Stimulated activated CD4-positive, alpha-beta T cell treated with anti-CD3 and anti-CD28 coated beads, Interleukin-15, amount 100 ng/mL, for 24 hours (primary cell): Measurements from ENCODE around the gene DUSP3.
A peak's percentile ranks its signal among the peaks of the same experiment; 100 is the strongest.

Experiments used
- DNase-seq: peaks from one replicate; pipeline ENCODE4 v3.0.0-alpha.2; 2020

The DUSP3 gene

DNA sequence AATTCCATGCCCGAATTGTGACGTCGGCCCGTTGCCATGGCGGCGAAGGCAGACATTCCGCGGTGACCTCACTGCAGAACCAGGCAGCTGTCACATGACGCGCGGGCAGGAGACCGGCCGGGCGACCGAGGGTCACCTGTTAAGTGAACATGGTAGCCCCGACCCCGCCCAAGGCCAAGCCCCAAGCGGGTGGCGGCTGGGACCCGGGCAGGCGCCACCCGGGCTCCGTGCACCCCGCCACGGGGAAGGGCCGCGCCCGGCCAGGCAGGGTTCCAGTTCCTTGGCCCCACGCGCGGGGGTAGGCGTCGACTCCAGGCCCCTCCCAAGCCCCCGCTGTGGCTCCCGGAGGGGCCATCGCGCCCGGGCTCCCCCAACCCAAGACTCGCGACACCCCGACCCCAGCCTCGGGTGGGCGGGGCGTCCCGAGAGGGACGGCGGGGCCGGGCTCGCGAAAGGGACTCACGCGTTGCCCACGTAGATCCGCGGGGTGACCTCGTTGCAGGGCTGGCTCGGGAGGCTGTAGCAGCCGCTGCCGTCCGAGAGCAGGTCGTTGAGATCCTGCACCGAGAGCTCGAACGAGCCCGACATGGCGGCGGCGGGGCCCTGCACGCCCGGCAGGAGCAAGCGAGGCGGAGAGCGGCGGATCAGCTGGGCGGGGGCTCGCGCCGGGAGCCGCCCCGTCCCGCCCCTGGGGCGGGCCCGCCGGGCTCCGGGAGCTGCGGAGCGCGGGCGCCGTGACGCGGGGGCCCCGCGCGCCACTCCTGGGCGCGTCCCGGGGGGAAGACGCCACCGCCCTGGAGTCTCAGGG, at the start of gene DUSP3:
DUSP3 (minus strand) TSS at position 641 of the 808 bp plus-strand sequence; CDS start at position 588, 53 bp downstream.
- peak; percentile 81 for DNase-seq

GRCh38 chr17:43827596-43827995, 48.8 kb upstream of the DUSP3 start:
- DNase-seq: no peak

DNA sequence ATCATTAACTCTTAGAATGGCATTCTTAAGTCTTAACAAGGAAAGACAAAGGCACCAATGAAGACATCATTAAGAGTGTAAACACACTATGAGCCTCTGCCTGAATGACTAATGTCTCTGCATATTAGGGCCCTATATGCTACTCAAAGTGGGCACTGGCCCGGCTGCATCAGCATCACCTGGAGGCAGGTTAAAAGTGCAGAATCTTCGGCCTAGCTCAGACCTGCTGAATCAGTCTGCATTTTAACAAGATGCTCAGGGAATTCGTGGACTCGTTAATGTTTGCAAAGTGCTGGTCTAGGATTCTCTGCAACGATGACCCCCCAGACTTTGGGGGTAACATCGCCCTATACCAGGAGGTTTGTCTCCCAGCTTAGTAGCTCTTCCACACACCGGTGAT, 47.4 kb upstream of the DUSP3 start:
- no peak for DNase-seq

- no peak for DNase-seq
These were observed 46.8 kb upstream of the DUSP3 start for GRCh38 chr17:43825567-43825966.

GRCh38 chr17:43823350-43824084, 44.7 kb upstream of the DUSP3 start:
- no peak for DNase-seq

- no peak for DNase-seq
These were observed 43.9 kb upstream of the DUSP3 start for GRCh38 chr17:43822570-43823190.

DNA sequence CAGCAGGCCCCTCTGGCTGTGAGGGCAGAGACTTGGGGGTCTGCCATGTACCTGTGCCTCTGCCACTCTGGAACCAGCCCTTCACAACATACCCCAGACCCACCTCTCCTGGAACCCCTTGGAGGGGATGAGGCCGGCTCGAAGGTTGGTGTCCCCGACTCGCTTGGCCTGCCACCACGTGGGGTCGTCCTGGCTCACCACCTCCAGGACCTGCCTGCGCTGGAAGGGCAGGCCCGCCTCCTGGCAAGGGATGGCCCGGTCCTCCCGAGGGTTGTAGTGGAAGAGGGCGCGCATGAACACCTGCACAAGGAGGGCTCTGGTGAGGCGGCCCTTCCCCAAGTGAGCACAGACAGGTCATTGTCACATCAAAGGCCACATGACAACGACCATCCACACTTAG, 42.0 kb upstream of the DUSP3 start:
- DNase-seq: no peak

- no peak for DNase-seq
These were observed 40.2 kb upstream of the DUSP3 start for GRCh38 chr17:43818966-43819365.

DNA sequence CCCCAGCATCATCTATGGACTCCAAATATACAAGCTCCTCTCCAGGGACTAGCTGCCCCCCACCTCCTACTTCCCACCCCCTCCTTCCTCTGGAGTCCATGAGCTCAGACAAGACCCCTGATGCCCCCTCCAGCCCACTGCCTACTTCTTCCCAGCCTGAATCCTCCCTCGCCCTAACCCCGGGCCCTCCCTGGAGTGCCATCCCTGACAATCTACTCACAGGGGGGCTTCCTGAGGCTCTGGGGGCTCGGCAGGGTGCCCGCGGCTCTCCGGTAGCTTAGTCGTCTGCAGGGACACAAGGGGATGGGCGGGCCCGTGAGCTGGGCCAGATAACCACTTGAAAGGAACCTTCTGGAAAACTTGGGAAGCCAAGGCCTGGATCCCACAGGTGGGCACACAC, 39.0 kb upstream of the DUSP3 start:
- no peak for DNase-seq

DNA sequence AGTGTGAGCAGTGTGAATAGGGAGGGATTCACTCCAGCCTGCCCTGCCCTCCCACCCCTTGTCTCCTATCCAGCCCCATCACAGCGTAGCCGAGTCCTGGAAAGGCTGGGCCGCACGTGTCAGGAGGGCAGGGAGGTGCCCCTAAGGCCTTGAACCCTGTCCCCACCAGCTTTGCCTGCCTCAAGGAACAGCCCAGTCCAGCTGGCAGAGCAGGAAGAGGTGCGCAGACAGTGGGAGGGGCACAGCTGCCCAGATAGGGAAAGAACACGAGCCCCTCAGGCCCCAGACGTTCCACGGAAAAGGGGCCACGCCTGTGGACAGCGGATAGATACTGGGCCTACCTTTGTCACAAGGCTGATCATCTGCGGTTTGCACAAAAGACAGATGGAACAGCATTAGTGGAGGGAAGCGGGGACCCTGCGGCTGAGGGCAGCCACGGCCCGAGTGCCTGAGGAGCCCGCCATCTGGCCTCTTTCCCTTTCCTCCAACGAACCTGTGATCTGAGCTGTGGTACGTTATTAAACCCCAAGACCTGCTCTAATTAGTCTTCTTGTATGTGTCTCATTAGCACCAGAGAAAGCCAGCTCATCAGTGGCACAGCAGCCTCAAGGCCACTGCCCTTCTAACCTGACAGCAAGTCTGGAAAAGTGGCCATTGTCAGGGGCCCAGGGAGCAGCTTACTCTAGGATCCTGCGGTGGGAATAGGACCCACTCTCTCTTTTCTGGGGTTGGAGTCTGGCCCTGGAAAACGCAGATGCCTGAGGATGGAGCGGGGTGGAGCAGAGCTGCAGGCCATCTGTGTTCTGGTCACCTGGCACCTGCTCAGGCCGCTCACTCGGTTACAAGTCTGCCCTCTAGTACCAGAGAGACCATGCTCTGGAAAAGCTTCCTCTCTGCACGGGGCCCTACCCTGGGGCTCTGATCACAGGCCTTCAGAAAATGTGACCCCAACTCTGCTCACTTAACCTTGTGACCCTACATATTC, 37.9 kb upstream of the DUSP3 start:
- DNase-seq: no peak

DNA sequence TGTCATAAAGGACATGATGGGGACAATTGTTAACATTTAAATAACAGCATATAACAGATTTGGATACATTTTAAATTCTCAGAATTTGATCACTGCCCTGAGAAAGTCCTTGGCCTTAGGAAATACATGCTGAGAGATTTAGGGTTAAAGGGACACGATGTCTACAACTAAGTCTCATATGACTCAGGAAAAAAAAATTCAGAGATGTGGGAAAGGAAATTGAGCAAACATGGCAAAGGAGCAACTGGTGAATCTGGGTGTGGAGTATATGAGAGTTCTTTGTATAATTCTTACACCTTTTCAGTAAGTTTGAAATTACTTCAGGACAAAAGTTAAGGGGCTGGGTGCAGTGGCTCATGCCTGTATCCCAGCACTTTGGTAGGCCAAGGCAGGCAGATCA, 35.9 kb upstream of the DUSP3 start:
- no peak for DNase-seq

DNA sequence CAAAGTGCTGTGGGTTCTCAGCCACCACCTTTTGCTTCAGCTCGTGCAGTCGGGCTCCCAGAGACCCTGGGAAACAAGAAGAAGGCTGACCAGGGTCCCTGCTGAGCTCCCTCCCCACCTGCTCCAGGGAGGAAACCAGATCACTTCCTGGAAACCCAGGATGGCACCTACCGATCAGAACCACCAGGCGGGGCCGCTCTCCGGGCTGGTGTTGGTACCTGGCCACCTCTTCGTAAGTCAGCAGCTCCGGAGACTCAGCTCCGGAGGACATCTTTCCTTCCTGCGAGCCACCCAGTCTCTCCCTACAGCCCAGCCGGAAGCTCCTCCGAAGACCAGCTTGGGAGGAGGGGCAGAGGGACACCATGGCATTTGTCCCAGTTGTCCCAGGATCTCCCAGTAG, 35.2 kb upstream of the DUSP3 start:
- DNase-seq: no peak

GRCh38 chr17:43813386-43813785, 34.6 kb upstream of the DUSP3 start:
- DNase-seq: no peak

GRCh38 chr17:43812396-43813265, 33.9 kb upstream of the DUSP3 start:
- DNase-seq: no peak

DNA sequence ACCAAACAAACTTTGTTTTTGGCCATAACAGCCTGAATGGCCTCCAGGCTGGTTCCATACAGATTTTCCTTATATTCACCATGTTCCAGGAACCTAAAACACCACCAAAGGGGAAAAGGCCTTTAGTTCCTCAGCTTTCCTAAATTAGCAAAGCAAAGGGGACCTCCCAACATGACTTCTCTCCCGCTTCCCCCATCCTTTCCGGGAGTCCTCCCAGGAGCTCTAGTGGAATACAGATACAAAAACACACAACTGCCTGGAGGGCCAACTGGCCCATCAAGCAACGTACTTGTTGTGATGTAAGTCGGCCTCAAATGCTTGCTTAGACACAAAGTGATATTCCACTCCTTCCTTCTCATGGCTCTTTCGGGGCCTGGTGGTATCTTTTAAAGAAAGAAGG, 32.0 kb upstream of the DUSP3 start:
- no peak for DNase-seq

- DNase-seq: no peak
These were observed 31.5 kb upstream of the DUSP3 start for GRCh38 chr17:43810226-43810715.

DNA sequence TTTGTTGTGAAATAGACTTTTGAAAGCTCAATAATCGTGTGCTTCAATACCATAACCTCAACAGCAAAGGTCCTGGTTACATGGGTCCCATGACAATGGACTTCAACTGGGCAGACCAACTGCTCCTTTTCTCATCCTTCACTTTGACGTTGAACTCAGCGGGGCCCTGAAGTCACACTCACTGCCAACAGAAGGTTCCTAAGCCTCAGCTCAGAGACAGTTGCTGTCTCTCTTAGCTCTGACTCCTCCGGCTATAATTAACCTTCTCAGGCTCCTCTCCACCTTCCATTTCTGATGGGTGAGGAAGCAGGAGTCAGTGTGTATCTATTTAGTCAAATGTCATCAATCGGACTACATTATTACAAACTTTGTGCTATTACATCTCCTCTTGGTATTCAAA, 30.3 kb upstream of the DUSP3 start:
- no peak for DNase-seq

DNA sequence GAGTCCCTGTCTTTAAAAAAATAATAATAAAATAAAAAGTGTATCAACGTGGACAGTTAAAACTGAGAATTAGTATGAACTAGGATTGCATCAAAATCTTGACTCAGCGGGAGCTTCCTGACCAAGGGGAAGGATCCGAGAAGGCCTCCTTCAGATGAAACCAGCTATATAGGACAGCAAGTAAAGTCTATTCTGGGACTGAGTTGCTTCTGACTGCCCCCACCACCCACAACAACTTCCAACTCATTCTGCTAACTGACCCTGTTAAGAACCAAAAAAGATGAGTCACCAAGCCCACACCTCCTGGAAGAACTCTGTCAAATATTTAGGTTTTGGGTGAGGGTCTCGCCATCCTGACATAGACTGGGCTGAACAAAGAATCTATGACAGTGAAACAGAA, 29.3 kb upstream of the DUSP3 start:
- DNase-seq: no peak

DNA sequence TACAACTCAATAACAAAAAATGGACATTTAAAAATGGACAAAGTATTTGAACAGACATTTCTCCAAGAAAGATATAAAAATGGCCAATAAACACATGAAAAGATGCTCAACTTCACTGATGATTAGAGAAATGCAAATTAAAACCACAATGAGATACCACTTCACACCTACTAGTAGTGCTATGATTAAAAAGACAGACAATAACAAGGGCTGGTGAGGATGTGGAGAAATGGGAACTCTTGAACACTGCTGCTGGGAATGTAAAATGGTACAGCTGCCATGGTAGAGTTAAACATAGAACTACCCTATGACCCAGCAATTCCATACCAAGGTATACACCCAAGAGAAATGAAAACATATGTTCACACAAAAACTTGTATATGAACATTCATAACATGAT, 26.3 kb upstream of the DUSP3 start:
- DNase-seq: no peak

DNA sequence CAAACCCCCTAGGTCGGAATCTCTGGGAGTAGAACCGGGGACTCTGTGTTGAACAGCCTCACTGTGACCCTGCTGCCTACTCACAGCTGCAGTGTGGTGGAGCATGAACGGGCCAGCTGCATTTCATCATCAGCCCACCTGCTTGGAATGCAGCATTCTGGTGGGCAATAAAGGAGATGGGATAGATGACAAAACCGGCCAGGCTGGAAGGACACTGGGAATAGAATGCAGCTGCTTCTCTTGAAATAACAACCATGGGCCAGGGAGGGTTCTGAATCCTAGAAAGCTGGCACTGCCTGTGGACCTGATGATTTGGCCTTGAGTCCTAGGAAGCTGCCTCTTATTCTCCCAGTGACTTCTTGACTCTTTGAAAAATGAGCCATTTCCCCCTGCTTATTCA, 25.0 kb upstream of the DUSP3 start:
- no peak for DNase-seq

GRCh38 chr17:43801844-43802243, 23.1 kb upstream of the DUSP3 start:
- no peak for DNase-seq

DNA sequence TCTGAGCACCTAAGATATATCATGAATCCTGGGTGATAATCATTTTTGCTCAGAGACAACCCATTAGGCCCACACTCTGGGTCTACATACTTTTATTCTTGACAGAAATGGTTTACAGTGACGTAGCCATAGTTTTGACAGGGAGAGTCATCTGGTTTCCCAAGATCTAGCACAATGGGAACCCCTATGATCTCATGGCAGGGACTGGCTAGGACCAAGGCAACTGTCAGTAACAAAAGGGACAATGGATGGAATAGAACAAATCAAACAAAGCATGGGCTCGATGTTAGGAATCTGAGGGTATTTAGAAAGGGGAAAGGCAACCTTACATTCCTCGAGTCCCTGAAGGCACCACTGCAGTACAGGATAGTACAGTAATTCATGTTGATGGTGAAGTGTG, 22.0 kb upstream of the DUSP3 start:
- no peak for DNase-seq
